ENCODE measurements around the gene HIVEP2.

HIVEP2 gene

DNA sequence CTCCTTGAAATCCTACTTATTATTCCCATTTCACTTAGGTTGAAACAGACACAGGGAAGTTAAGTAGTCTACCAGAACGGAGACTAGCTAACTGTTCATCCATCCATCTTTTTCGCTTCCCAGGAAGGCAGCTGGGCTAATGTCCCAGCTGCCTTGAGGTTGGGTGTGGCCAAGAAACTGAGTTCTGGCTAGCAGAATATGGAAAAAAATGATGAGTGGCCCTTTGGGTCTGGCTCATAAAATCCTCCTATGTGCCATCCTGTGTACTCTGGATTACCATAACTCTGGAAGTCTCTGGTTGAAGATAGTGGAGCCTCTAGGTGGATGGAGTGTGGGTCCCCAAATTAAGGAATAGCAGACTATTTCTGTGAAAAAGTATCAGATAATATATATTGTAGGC is 206.2 kb downstream of the HIVEP2 start:
- Mint-ChIP-seq H3K9me3 (no peaks in the 10 kb centered on the region), H3K27ac (no peak overlapping the region), H3K4me3 (no peak overlapping the region), H3K4me1 (ENCODE audit: low read depth) (no peaks in the 10 kb centered on the region), H3K27me3 (ENCODE audit: low read depth) (no peaks in the 10 kb centered on the region), H3K36me3 (ENCODE audit: low read depth) (no peaks in the 10 kb centered on the region)

DNA sequence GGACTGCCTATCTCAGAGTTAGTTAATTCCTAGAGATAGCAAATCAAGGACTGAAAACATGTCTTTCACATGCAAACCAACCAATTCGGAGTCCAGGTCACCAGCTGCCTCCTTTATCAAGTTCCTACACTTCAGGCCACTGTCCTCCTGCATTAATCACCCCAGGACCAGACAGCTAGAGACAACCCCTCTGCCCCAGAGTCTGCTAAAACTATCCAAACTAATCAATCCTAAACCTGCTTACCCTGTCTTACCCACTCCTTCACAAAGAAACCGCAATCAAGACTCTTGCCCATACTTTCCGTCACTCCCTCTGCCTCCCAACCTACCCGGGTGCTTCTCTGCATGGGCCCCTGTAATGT is 207.0 kb downstream of the HIVEP2 start:
- H3K27me3 Mint-ChIP-seq (ENCODE audit: low read depth) = no peaks in the 10 kb centered on the region
- H3K4me3 Mint-ChIP-seq = no peak overlapping the region
- H3K36me3 Mint-ChIP-seq (ENCODE audit: low read depth) = no peaks in the 10 kb centered on the region
- H3K27ac Mint-ChIP-seq = no peak overlapping the region
- H3K4me1 Mint-ChIP-seq (ENCODE audit: low read depth) = no peaks in the 10 kb centered on the region
- no peaks in the 10 kb centered on the region for H3K9me3 Mint-ChIP-seq

DNA sequence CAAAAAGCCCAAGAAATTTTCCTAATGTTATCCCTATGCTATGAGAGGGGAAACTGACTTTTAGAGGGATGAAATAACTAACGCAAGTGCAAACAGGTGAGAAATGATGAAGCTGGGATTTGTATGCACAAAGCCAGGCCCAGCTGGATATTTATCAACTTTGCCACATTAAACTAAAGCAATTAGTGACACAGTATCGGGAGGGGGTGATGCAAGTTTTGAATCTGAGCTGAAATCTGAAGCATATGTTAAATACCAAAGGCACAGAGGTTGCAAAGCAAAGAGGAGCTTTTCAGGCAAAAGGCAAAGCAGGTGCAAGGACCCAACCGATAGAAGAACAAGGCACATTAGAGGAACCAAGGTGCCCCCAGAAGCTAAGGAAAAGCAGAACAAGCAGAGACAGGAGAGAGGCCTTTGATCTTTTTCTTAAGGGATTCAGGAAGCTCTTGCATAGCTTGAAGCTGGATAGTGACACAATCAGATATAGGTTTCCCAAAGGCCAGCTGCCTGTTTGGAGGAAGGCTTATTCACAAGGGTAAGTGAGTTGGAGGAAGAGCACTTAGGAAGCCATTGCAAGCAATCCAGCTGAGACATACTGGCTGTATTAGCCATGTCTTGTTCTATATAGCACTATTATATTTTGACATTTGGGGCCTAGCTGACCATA is 207.5 kb downstream of the HIVEP2 start:
- no peak overlapping the region for H3K4me3 Mint-ChIP-seq

GRCh38 chr6:142735204-142735603 is 209.8 kb downstream of the HIVEP2 start:
- H3K4me3 Mint-ChIP-seq = no peak overlapping the region

More for the DNA sequence above, 207.5 kb downstream of the HIVEP2 start:
- Mint-ChIP-seq H3K36me3 (ENCODE audit: low read depth) (no peaks in the 10 kb centered on the region), H3K4me1 (ENCODE audit: low read depth) (no peaks in the 10 kb centered on the region), H3K9me3 (no peaks in the 10 kb centered on the region), H3K27ac (no peak overlapping the region), H3K27me3 (ENCODE audit: low read depth) (no peaks in the 10 kb centered on the region)

GRCh38 chr6:142732790-142733189 is 212.2 kb downstream of the HIVEP2 start:
- Mint-ChIP-seq H3K4me3 (no peak overlapping the region), H3K36me3 (ENCODE audit: low read depth) (no peaks in the 10 kb centered on the region), H3K27me3 (ENCODE audit: low read depth) (no peaks in the 10 kb centered on the region), H3K4me1 (ENCODE audit: low read depth) (peaks cover 10% of the 10 kb centered on the region), H3K9me3 (no peaks in the 10 kb centered on the region), H3K27ac (no peak overlapping the region)

More at GRCh38 chr6:142735204-142735603, 209.8 kb downstream of the HIVEP2 start:
- H3K36me3 Mint-ChIP-seq (ENCODE audit: low read depth) = no peaks in the 10 kb centered on the region
- no peak overlapping the region for H3K27ac Mint-ChIP-seq
- no peaks in the 10 kb centered on the region for H3K27me3 Mint-ChIP-seq (ENCODE audit: low read depth)
- H3K4me1 Mint-ChIP-seq (ENCODE audit: low read depth) = peaks cover 2% of the 10 kb centered on the region
- H3K9me3 Mint-ChIP-seq = no peaks in the 10 kb centered on the region

DNA sequence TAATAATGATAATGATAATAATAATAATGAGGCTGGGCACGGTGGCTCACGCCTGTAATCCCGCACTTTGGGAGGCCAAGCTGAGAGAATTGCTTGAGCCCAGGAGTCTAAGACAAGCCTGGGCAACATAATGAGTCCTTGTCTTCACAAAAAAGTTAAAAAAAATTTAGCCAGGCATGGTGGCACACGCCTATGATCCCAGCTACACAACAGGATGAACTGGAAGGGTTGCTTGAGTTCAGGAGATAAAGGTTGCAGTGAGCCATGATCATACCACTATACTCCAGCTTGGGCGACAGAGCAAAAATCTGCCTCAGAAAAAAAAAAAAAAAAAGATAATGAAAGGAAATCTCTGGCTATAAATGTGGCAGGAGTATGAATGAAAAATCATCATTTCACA is 213.4 kb downstream of the HIVEP2 start:
- peaks cover 10% of the 10 kb centered on the region for H3K4me1 Mint-ChIP-seq (ENCODE audit: low read depth)
- H3K36me3 Mint-ChIP-seq (ENCODE audit: low read depth) = no peaks in the 10 kb centered on the region
- H3K27me3 Mint-ChIP-seq (ENCODE audit: low read depth) = no peaks in the 10 kb centered on the region
- no peak overlapping the region for H3K27ac Mint-ChIP-seq
- H3K4me3 Mint-ChIP-seq = no peak overlapping the region
- no peaks in the 10 kb centered on the region for H3K9me3 Mint-ChIP-seq

GRCh38 chr6:142729618-142730017 is 215.4 kb downstream of the HIVEP2 start:
- no peak overlapping the region for H3K27ac Mint-ChIP-seq
- H3K27me3 Mint-ChIP-seq (ENCODE audit: low read depth) = no peaks in the 10 kb centered on the region
- no peaks in the 10 kb centered on the region for H3K36me3 Mint-ChIP-seq (ENCODE audit: low read depth)
- H3K9me3 Mint-ChIP-seq = no peaks in the 10 kb centered on the region
- H3K4me3 Mint-ChIP-seq = no peak overlapping the region
- peaks cover 15% of the 10 kb centered on the region for H3K4me1 Mint-ChIP-seq (ENCODE audit: low read depth)

- H3K4me3 Mint-ChIP-seq = no peak overlapping the region
These were observed 216.0 kb downstream of the HIVEP2 start for GRCh38 chr6:142728910-142729481.

GRCh38 chr6:142728364-142728763 is 216.6 kb downstream of the HIVEP2 start:
- no peak overlapping the region for H3K4me3 Mint-ChIP-seq
- no peaks in the 10 kb centered on the region for H3K36me3 Mint-ChIP-seq (ENCODE audit: low read depth)
- H3K27ac Mint-ChIP-seq = no peak overlapping the region
- H3K4me1 Mint-ChIP-seq (ENCODE audit: low read depth) = peaks cover 15% of the 10 kb centered on the region
- H3K9me3 Mint-ChIP-seq = no peaks in the 10 kb centered on the region
- no peaks in the 10 kb centered on the region for H3K27me3 Mint-ChIP-seq (ENCODE audit: low read depth)

More at GRCh38 chr6:142728910-142729481, 216.0 kb downstream of the HIVEP2 start:
- H3K9me3 Mint-ChIP-seq = no peaks in the 10 kb centered on the region
- H3K27me3 Mint-ChIP-seq (ENCODE audit: low read depth) = no peaks in the 10 kb centered on the region
- H3K4me1 Mint-ChIP-seq (ENCODE audit: low read depth) = peaks cover 15% of the 10 kb centered on the region
- no peaks in the 10 kb centered on the region for H3K36me3 Mint-ChIP-seq (ENCODE audit: low read depth)
- H3K27ac Mint-ChIP-seq = no peak overlapping the region

DNA sequence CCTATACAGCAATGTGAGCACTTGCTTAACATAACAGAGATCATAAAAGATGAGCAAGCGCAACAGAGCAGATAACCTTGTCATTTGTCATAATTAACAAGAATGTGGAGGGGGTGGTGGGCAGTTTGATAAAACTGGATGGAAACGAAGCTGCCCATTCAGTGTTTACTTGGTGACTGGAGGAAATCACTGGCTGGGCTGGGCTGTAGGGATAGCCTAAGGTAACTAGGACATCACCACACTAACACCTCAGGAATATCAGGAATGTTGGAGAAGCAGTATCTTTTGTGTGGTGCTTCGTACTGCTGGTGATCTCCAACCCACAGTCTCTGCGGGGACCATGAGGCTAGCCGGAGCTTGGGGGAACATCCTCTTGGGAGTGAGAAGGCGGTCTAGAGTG is 218.4 kb downstream of the HIVEP2 start:
- no peaks in the 10 kb centered on the region for H3K9me3 Mint-ChIP-seq
- no peak overlapping the region for H3K4me3 Mint-ChIP-seq
- H3K27me3 Mint-ChIP-seq (ENCODE audit: low read depth) = no peaks in the 10 kb centered on the region
- H3K4me1 Mint-ChIP-seq (ENCODE audit: low read depth) = peaks cover 15% of the 10 kb centered on the region
- H3K36me3 Mint-ChIP-seq (ENCODE audit: low read depth) = no peaks in the 10 kb centered on the region
- H3K27ac Mint-ChIP-seq = no peak overlapping the region

- Mint-ChIP-seq H3K4me1 (ENCODE audit: low read depth) (peaks cover 13% of the 10 kb centered on the region), H3K9me3 (peaks cover 4% of the 10 kb centered on the region), H3K36me3 (ENCODE audit: low read depth) (no peaks in the 10 kb centered on the region), H3K27ac (no peak overlapping the region), H3K4me3 (no peak overlapping the region), H3K27me3 (ENCODE audit: low read depth) (no peaks in the 10 kb centered on the region)
These were observed 219.8 kb downstream of the HIVEP2 start for GRCh38 chr6:142725024-142725770.

DNA sequence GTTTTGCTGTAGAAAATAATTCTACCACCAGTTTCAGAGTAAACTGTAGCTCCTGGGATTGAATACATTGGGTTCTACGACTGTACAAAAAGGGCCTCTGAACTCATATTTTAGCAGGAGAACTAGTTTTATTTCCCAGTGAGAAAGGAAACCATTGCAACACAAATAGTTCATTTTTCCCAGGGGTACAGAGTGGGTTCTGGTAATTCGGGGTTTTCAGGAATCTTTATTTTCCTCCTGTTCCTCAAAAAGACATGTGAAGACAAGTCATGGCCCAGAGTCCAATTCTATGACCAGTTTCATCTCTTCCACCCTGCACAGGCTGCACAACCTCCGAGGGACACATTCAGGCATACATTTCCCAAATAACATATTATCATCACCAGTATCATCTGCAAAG is 222.1 kb downstream of the HIVEP2 start:
- H3K4me1 Mint-ChIP-seq (ENCODE audit: low read depth) = peaks cover 5% of the 10 kb centered on the region
- no peaks in the 10 kb centered on the region for H3K27me3 Mint-ChIP-seq (ENCODE audit: low read depth)
- H3K36me3 Mint-ChIP-seq (ENCODE audit: low read depth) = peaks cover 4% of the 10 kb centered on the region
- H3K4me3 Mint-ChIP-seq = no peak overlapping the region
- peaks cover 24% of the 10 kb centered on the region for H3K9me3 Mint-ChIP-seq
- H3K27ac Mint-ChIP-seq = no peak overlapping the region

- no peaks in the 10 kb centered on the region for H3K27me3 Mint-ChIP-seq (ENCODE audit: low read depth)
- peaks cover 5% of the 10 kb centered on the region for H3K4me1 Mint-ChIP-seq (ENCODE audit: low read depth)
- H3K27ac Mint-ChIP-seq = no peak overlapping the region
- H3K9me3 Mint-ChIP-seq = peaks cover 27% of the 10 kb centered on the region
- H3K4me3 Mint-ChIP-seq = no peak overlapping the region
- peaks cover 4% of the 10 kb centered on the region for H3K36me3 Mint-ChIP-seq (ENCODE audit: low read depth)
These were observed 223.0 kb downstream of the HIVEP2 start for GRCh38 chr6:142722012-142722411.

- peaks cover 31% of the 10 kb centered on the region for H3K9me3 Mint-ChIP-seq
- peaks cover 5% of the 10 kb centered on the region for H3K4me1 Mint-ChIP-seq (ENCODE audit: low read depth)
- no peak overlapping the region for H3K27ac Mint-ChIP-seq
- no peaks in the 10 kb centered on the region for H3K27me3 Mint-ChIP-seq (ENCODE audit: low read depth)
- H3K4me3 Mint-ChIP-seq = no peak overlapping the region
- peaks cover 4% of the 10 kb centered on the region for H3K36me3 Mint-ChIP-seq (ENCODE audit: low read depth)
These were observed 223.6 kb downstream of the HIVEP2 start for GRCh38 chr6:142721215-142721920.
